ENCODE measurements around the gene KPTN.

- TF ChIP-seq POLR2A (IDR thresholded peaks at IDR 0.05), result no peak
- TF ChIP-seq CTCF (IDR thresholded peaks at IDR 0.05), result no peak
These were observed 45.2 kb upstream of the KPTN start for GRCh38 chr19:47529018-47529742.

All from lower leg skin (tissue), 3 donors.